ENCODE data around the gene FMNL3.

Gene FMNL3

GRCh38 chr12:49636979-49637755 is 70.0 kb downstream of the FMNL3 start (continued):
- no peak for TF ChIP-seq POU6F1 (CRISPR knock-in tag; IDR thresholded peaks at IDR 0.05; ENCODE audit: borderline replicate concordance, low read depth)
- TF ChIP-seq ARNTL (CRISPR knock-in tag; IDR thresholded peaks at IDR 0.05; ENCODE audit: borderline replicate concordance, low read depth): no peak

GRCh38 chr12:49636574-49636973 is 70.6 kb downstream of the FMNL3 start:
- ATAC-seq: no peak
- no peak for TF ChIP-seq TOX (CRISPR knock-in tag; IDR thresholded peaks at IDR 0.05; ENCODE audit: borderline replicate concordance)
- TF ChIP-seq ISL1 (CRISPR knock-in tag; IDR thresholded peaks at IDR 0.05): no peak
- no peak for TF ChIP-seq RARB (CRISPR knock-in tag; IDR thresholded peaks at IDR 0.05)
- TF ChIP-seq BACH2 (CRISPR knock-in tag; IDR thresholded peaks at IDR 0.05; ENCODE audit: borderline replicate concordance): no peak
- no peak for TF ChIP-seq ZNF565 (CRISPR knock-in tag; conservative IDR thresholded peaks at IDR 0.05; ENCODE audit: low read depth)
- no peak for TF ChIP-seq ZFP3 (CRISPR knock-in tag; IDR thresholded peaks at IDR 0.05)
- TF ChIP-seq GLIS3 (CRISPR knock-in tag; IDR thresholded peaks at IDR 0.05): no peak
- TF ChIP-seq CSDC2 (CRISPR knock-in tag; IDR thresholded peaks at IDR 0.05): no peak
- no peak for TF ChIP-seq ARNTL (CRISPR knock-in tag; IDR thresholded peaks at IDR 0.05; ENCODE audit: borderline replicate concordance, low read depth)
- TF ChIP-seq TSHZ2 (CRISPR knock-in tag; IDR thresholded peaks at IDR 0.05): no peak
- no peak for TF ChIP-seq CSRNP3 (CRISPR knock-in tag; IDR thresholded peaks at IDR 0.05)
- no peak for TF ChIP-seq ESRRG (CRISPR knock-in tag; IDR thresholded peaks at IDR 0.05)
- TF ChIP-seq TCF4 (CRISPR knock-in tag; IDR thresholded peaks at IDR 0.05; ENCODE audit: borderline replicate concordance): no peak

- no peak for TF ChIP-seq SNAI2 (CRISPR knock-in tag; IDR thresholded peaks at IDR 0.05)
- TF ChIP-seq CSRNP3 (CRISPR knock-in tag; IDR thresholded peaks at IDR 0.05): no peak
- TF ChIP-seq RARB (CRISPR knock-in tag; IDR thresholded peaks at IDR 0.05): no peak
- TF ChIP-seq PATZ1 (CRISPR knock-in tag; IDR thresholded peaks at IDR 0.05; ENCODE audit: borderline replicate concordance): no peak
- TF ChIP-seq ZFP30 (CRISPR knock-in tag; IDR thresholded peaks at IDR 0.05): no peak
- TF ChIP-seq OSR1 (CRISPR knock-in tag; IDR thresholded peaks at IDR 0.05): no peak
- TF ChIP-seq ISL1 (CRISPR knock-in tag; IDR thresholded peaks at IDR 0.05): no peak
- TF ChIP-seq ZNF70 (CRISPR knock-in tag; IDR thresholded peaks at IDR 0.05): no peak
- no peak for TF ChIP-seq ZFP3 (CRISPR knock-in tag; IDR thresholded peaks at IDR 0.05)
- no peak for TF ChIP-seq BACH2 (CRISPR knock-in tag; IDR thresholded peaks at IDR 0.05; ENCODE audit: borderline replicate concordance)
- no peak for TF ChIP-seq GLIS3 (CRISPR knock-in tag; IDR thresholded peaks at IDR 0.05)
Observed at GRCh38 chr12:49635656-49636055, 71.5 kb downstream of the FMNL3 start.

More at GRCh38 chr12:49635656-49636055, 71.5 kb downstream of the FMNL3 start:
- no peak for ATAC-seq

All from SK-N-SH treated with all-trans-retinoic acid at 6 μM for 48 hours (cell line).